DND-41 (cell line): Measurements from ENCODE around the gene NR1D2.

Source experiments
- CTCF ChIP-seq: IDR thresholded peaks from 2 replicates; pipeline ENCODE4 v1.5.1; 2012; ENCODE audit warnings: borderline replicate concordance, low read length, moderate library complexity, mild to moderate bottlenecking; ENCODE audit not compliant: poor library complexity, severe bottlenecking; ENCODE audit errors: extremely low read depth
- EZH2 ChIP-seq: IDR thresholded peaks from 3 replicates; pipeline ENCODE4 v1.6.1; 2012; ENCODE audit warnings: borderline replicate concordance, low read depth, mild to moderate bottlenecking, moderate library complexity, low read length, inconsistent platforms; ENCODE audit not compliant: severe bottlenecking

GRCh38 chr3:24019585-24019984 lies 74.5 kb downstream of the NR1D2 start:
- TF ChIP-seq CTCF: no peak
- TF ChIP-seq EZH2: no peak
